Measurements from ENCODE around the gene OR12D2.
"Not testable (repeated sequence)": the region's sequence is repeated elsewhere in the genome, so short reads cannot be mapped to it uniquely, and the experiment has no call there.

The OR12D2 gene

GRCh38 chr6:29395331-29395730 lies at the start of gene OR12D2:
OR12D2 (plus strand) TSS chr6:29395631; CDS start chr6:29396700, 1,069 bp downstream.
- DNase-seq (ENCODE audit: low spot score) = no peak

- not testable (repeated sequence) for DNase-seq (ENCODE audit: low spot score)
Observed at GRCh38 chr6:29349348-29349747, 46.1 kb upstream of the OR12D2 start.

- DNase-seq (ENCODE audit: low spot score) = no peak
Observed at GRCh38 chr6:29354980-29355379, 40.5 kb upstream of the OR12D2 start.

DNA sequence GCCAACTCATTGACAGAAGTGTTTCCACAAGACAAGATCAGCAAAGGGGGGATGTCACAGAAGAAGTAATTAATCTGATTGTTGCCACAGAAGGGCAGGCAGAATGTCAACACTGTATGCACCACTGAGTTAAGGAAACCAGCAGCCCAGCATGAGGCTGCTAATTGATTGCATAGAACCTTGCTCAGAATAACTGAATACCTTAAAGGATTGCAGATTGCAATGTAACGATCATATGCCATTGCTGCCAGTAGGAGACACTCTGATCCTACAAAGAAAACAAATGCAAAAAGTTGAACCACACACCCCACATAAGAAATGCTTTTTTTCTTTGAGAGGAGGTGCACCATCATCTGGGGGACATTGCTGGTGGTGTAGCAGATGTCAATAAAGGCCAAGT lies 39.8 kb upstream of the OR12D2 start:
- no peak for DNase-seq (ENCODE audit: low spot score)

GRCh38 chr6:29368765-29369164 lies 26.7 kb upstream of the OR12D2 start, which contains the start of gene OR5V1:
OR5V1 (minus strand) TSS chr6:29368865; CDS start chr6:29356195, 12,670 bp downstream.
- DNase-seq (ENCODE audit: low spot score) = no peak

DNA sequence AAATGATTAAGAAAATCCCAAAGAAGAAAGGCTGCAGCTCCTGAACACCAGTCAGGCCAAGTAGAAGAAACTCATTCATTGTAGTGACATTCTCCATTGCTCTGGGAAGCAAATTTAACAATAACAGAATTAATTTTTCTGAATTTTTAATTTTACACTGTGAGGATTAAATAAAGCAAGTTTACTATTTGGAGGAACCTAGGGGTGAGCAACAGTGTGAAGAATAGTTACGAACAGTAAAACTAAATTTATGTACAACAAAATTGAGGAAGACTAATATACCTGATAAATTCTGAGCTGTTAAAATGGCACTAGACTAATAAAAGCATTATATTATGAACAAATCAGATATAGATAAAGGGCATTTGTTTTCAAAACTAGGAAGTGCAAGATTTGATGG lies 20.2 kb upstream of the OR12D2 start, which contains the start of gene OR12D3:
Gene OR12D3, minus strand, starts transcription at position 101 of the 400 bp plus-strand sequence. Its CDS starts 4 bp downstream, at position 97.
- DNase-seq (ENCODE audit: low spot score) = no peak

- no peak for DNase-seq (ENCODE audit: low spot score)
Observed at GRCh38 chr6:29376003-29376402, 19.4 kb upstream of the OR12D2 start.

- DNase-seq (ENCODE audit: low spot score) = no peak
Observed at GRCh38 chr6:29388533-29388932, 6.9 kb upstream of the OR12D2 start.

GRCh38 chr6:29399525-29399924 lies 4.1 kb downstream of the OR12D2 start:
- DNase-seq (ENCODE audit: low spot score) = no peak

- no peak for DNase-seq (ENCODE audit: low spot score)
Observed at GRCh38 chr6:29403801-29404200, 8.4 kb downstream of the OR12D2 start.

GRCh38 chr6:29414588-29414987 lies 19.2 kb downstream of the OR12D2 start, which contains the start of gene OR12D1:
OR12D1 (plus strand) TSS chr6:29414928.
- no peak for DNase-seq (ENCODE audit: low spot score)

DNA sequence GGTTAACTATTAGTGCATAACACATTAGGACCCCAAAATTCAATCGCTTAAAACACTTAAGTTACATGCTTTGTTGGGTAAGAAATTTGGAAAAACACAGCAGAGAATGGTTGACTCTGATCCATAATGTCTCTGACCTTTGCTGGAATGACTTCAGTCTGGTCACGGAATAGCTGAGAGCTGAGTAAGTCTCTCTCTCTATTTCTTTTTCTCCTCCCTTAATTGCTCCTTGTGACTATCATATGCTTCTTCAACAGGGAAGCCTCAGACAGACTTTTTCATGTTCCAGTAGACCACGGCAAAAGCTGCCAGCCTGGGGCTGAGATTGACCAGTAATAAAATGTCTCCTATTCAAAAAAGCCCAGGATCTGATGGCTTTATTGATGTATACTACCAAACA lies 24.1 kb downstream of the OR12D2 start:
- no peak for DNase-seq (ENCODE audit: low spot score)

DNA sequence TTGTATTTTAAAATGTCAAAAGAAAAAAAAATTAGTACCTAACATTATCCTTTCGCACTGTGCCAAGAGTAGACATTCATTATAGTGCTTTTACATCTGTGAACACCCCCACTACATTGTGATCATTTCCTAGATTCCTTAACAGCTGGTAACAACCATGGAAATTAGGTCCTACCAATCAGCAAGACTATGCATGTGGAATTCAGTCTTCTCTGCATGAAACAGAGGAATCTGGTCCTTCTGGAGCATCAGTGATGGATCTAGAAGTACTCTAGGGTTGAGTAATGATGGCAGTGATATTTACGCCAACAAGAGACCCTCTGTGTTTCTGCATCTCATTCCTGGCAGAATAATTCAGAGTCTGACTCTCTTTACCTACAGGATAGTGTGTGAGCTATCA lies 28.7 kb downstream of the OR12D2 start:
- DNase-seq (ENCODE audit: low spot score) = no peak

GRCh38 chr6:29424575-29424974 lies 29.1 kb downstream of the OR12D2 start:
- no peak for DNase-seq (ENCODE audit: low spot score)

- no peak for DNase-seq (ENCODE audit: low spot score)
Observed at GRCh38 chr6:29425075-29425474, 29.6 kb downstream of the OR12D2 start.

DNA sequence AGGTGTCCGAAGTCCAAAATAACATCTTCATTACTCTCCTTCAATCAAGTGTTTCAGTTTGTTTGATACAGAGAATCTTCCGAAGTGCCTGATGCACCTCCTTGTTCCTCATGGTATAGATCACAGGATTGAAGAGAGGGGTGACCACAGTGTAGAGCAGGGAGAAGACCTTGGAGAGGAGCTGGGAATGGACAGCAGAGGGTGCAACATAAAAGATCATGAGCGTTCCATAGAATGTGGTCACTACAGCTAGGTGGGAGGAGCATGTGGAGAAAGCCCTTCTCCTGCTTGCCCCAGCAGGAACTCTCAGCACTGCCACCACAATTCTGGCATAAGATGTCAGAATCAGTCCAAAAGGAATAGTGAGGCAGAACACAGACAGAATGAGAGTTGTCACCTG lies 31.2 kb downstream of the OR12D2 start:
- no peak for DNase-seq (ENCODE audit: low spot score)

DNA sequence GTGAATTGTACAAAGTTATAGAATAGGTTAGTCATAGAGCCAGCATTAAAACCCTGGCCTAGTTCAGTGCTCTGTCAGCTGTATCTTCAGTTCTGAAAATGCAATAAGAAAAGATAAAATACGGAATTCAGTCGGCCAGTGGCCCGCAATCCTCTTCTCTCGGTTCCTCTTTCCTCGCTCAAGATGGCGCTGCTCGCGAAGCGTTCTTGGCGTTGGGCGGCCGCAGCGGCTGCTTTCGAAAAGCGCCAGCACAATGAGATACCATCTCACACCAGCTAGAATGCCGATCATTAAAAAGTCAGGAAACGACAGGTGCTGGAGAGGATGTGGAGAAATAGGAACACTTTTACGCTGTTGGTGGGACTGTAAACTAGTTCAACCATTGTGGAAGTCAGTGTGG lies 41.3 kb downstream of the OR12D2 start:
- DNase-seq (ENCODE audit: low spot score) = not testable (repeated sequence)

DNA sequence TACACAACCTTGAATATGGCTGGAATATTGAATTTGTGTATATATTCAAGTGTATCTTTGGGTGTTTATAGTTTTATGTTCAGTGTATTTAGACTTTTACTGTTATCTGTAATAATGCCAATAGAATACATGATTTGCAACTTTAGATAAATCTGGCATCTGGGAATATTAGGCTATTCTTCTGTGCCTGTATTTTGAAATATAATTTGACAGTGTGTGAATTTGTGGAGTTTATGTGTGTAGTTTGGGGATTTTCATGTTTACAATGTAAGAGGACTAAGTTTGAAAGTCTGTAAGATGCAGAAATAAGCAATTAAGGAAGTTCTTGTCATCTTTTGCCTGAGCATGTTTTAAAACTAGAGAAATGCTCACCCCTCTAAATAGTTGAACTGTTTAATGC lies 43.6 kb downstream of the OR12D2 start, which contains the start of gene OR10C1:
Gene OR10C1, plus strand, starts transcription at position 301 of the 400 bp plus-strand sequence. CDS start 710 bp downstream, outside the sequence.
- DNase-seq (ENCODE audit: low spot score) = no peak

DNA sequence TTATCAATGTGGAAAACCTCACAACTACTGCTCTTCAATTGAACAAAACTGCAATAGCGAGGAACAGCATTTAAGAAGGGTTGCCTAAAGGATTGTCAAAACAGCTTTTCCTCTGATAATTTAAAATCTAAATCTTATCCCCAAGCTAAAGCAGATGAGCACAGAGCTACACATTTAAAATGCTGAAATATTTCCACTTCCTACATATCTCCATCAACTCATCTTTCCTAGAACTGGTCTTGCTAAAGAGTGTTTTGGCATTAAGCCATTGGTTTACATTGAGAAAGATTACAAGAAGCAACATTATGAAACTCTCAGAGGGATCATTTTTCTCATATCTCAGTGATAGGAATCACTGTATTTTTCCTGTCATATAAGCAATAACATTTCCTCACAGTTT lies 47.3 kb downstream of the OR12D2 start:
- DNase-seq (ENCODE audit: low spot score) = no peak

DNA sequence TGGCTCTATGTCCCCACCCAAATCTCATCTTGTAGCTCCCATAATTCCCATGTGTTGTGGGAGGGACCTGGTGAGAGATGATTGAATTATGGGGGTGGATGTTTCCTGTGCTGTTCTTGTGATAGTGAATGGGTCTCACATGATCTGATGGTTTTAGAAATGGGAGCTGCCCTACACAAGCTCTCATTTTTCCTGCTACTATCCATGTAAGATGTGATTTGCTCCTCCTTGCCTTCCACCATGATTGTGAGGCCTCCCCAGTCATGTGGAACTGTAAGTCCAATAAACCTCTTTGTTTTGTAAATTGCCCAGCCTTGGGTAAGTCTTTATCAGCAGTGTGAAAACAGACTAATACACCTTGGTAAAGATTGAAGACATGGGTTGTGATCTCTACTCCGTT lies 48.6 kb downstream of the OR12D2 start:
- DNase-seq (ENCODE audit: low spot score) = not testable (repeated sequence)

All from GM03348 (cell line).